Smooth muscle cell of the brain vasculature (primary cell): ENCODE results near the gene NGDN.

Experiments
- DNase-seq: peaks from one replicate; pipeline ENCODE4 v3.0.0-alpha.2; 2012; ENCODE audit warnings: low read depth, low spot score

NGDN gene

DNA sequence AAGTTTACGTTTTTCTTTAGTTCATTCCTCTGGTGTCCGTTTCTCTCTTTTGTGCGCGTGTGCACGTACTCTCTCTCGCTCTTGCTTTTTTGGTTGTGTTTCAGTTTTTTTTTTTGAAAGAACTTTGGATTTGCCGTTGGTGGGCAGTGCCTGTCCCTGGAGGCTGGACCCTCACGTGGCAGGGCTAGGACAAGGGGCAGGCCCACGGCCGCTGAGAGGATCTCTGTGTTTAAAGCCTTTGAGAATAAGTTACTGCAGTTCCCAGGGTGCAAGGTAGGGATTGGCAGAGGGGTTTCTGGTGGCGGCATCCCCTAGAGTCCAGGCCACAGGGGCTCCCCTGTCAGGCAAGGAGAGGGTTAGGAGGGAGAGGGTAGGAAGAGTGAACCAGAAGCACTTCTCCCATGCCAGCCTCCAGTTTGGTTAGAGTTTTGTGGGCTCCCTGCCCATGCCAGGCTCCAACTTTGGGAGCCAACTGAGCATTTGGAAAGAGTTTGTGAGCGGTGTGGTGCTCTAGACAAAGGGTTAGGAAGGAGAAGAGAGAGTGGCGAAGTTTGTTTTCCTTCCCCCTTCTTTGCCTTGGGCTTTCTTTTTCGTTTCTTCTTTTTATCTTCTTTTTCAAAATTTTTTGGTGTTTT is 51.5 kb downstream of the NGDN start:
- DNase-seq, result no peak

DNA sequence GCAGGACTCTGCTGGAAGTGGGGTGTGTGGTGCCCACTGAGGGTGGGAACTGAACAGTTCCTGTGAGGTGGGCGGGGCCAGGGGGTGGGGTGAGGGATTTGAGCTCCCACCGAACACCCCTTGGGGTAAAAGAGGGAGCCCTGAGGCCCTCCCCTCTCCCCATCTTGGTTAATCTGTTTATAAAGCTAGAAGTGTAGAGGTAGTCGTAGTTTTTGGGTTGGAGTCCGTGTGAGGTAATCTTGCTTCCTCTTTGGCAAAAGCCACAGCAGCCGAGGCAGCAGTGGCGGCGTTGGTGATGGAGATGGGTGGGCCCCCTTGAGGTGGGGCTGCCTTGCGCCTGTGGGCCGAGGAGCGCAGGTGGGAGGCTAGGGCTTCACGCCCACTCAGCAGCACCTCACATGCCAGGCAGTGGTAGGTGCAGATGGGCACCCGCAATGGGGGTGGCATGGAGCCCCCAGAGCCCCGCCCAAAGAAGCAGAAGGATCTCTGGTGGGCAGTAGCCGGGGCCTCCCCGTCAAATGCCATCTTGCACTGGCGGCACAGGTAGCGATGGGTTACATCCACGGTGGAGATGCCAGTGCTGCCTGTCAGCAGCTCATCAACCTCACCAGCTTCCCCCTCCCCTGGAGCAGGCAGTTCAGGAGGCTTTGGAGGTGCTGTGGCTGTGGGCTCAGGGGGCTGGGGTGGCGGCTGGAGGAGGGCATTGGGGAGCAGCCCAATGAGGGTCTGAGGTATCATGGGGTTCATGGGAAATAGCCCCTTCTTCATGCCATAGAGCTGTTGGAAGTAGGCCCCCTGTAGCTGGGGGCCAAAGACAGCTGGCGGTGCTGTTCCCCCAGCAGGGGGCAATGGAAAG is 52.5 kb downstream of the NGDN start:
- no peak for DNase-seq

DNA sequence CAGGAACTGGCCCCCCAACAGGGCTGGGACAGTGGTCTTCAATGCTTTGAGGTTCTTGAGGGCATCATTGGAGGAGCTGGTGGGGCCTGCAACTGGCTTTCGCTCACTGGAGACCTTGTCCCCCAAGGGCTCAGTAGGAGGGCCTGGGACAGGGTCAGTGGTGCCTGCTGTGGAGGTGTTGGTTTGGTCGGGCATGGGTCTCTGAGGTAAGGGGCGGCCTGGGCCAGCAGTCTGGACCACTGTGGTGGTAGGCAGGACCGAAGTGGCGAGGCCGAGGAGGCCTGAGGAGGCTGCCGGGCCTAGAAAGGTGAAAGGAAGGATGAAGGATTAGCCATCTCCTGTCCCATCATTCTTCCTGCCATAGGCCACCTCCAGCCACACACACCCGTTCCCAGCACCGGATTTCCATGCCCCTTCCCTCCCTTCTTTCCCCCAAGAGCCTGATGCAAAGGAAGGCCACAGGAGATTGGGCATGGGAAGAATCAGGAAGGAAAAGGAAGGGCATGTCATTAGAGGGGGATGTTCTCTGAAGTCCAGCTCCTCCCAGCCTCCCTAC is 53.2 kb downstream of the NGDN start:
- no peak for DNase-seq

DNA sequence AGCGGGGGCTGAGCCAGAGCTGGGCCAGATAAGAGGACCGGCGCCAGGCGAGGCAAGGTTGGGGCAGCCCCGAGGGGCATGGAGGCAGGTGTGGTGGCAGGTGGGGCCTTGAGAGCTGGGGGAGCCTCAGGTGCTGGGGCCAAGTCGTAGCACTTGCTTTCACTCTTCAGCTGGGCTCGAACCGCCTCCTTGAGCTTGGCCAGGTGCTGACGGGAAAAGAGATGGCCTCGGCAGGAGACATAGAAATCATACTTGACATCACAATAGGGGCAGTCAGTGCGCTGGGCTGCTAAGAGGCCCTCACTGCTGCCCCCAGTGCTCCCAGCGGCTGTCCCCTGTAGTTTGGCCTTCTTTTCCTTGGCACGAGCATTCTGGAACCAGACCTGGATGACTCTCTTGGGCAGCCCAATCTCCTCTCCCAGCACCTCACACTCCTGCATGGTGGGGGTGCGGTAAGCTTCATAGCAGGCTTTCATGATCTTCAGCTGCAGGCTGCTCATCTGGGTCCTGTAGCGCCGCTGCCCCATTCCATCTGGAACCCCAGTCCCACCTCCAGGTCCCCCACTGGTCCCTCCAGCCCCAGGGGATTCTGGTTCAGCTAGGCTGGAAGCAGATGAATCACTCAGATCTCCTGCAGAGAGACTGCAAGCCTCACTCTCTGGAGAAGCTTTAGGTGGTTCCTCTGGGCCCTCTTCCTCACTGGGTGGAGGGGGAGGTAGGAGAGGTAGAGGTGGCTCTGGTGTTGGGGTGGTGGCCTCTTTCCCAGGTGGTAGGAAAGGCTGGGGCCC is 53.9 kb downstream of the NGDN start:
- no peak for DNase-seq

DNA sequence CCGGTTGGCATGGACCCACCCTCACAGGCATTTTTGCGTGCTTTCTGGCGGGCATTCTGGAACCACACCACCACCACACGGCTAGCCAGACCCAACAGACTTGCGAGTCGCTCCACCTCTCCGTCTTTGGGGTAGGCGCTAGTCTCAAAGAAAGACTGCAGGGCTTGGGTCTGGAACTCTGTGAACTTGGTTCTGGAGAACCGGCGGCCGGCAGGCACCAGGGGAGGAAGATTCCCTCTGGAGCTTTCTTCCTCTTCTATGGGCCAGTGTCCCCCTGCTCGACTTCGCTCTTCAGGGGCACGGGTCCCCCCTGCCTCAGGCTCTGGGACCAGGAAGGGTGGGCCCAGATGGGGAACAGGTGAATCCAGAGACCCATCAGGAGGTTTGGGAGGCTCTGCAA is 55.5 kb downstream of the NGDN start:
- DNase-seq, result no peak

DNA sequence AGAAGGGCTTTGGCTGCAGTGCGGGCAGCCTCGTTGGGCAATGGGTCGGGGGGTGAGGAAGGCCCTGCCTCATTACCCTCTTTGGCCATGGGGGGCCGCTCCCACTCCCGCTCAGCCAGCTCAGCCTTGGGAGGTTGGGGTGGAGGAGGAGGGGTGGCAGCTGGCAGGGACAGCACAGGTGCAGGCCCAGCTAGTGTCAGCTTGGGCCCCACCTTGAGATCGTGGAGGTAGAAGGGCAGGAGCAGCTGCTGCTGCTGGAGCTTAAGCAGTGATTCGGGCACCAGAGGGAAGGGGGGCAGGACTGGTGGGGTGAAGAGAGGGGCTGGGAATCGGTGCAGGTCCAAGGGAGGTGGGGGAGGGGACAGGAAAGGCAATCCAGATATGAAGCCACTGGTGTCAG is 56.1 kb downstream of the NGDN start:
- DNase-seq, result no peak
